ENCODE measurements around the gene PRKCH.

The PRKCH gene

GRCh38 chr14:61368781-61369453 lies 47.5 kb downstream of the PRKCH start:
- DNase-seq = no peak

- no peak for DNase-seq
Measured at GRCh38 chr14:61369454-61369810, 48.1 kb downstream of the PRKCH start.

GRCh38 chr14:61372379-61372778 lies 51.0 kb downstream of the PRKCH start:
- DNase-seq = no peak

GRCh38 chr14:61372842-61373555 lies 51.6 kb downstream of the PRKCH start:
- DNase-seq = no peak

- no peak for DNase-seq
Measured at GRCh38 chr14:61374284-61374683, 52.9 kb downstream of the PRKCH start.

GRCh38 chr14:61375218-61375617 lies 53.8 kb downstream of the PRKCH start:
- no peak for DNase-seq

GRCh38 chr14:61376314-61376713 lies 54.9 kb downstream of the PRKCH start:
- DNase-seq = no peak

- no peak for DNase-seq
Measured at GRCh38 chr14:61377749-61378148, 56.4 kb downstream of the PRKCH start.

GRCh38 chr14:61379639-61380184 lies 58.3 kb downstream of the PRKCH start:
- DNase-seq = no peak

GRCh38 chr14:61380984-61381383 lies 59.6 kb downstream of the PRKCH start:
- DNase-seq = no peak

GRCh38 chr14:61381553-61381952 lies 60.2 kb downstream of the PRKCH start:
- DNase-seq = peak; percentile 66

GRCh38 chr14:61382842-61383241 lies 61.5 kb downstream of the PRKCH start:
- DNase-seq = no peak

GRCh38 chr14:61385002-61385685 lies 63.8 kb downstream of the PRKCH start:
- no peak for DNase-seq

- no peak for DNase-seq
Measured at GRCh38 chr14:61386173-61386772, 64.9 kb downstream of the PRKCH start.

GRCh38 chr14:61387076-61387475 lies 65.7 kb downstream of the PRKCH start:
- DNase-seq = no peak

- DNase-seq = no peak
Measured at GRCh38 chr14:61388173-61388975, 67.0 kb downstream of the PRKCH start.

GRCh38 chr14:61388976-61389576 lies 67.7 kb downstream of the PRKCH start:
- no peak for DNase-seq

- DNase-seq = no peak
Measured at GRCh38 chr14:61391119-61391518, 69.7 kb downstream of the PRKCH start.

- no peak for DNase-seq
Measured at GRCh38 chr14:61392297-61392696, 70.9 kb downstream of the PRKCH start.

GRCh38 chr14:61394542-61394941 lies 73.2 kb downstream of the PRKCH start:
- DNase-seq = no peak

- DNase-seq = no peak
Measured at GRCh38 chr14:61395115-61395725, 73.8 kb downstream of the PRKCH start.

GRCh38 chr14:61396279-61396678 lies 74.9 kb downstream of the PRKCH start:
- DNase-seq = no peak
